ENCODE measurements around the gene AP1G1. TPM values are rescaled to one million over a fixed set of nuclear protein-coding genes. Genes with fewer than 3 reads are reported as not detected.

AP1G1 gene
- total and polyA plus RNA-seq, 2 donors = 24.1 to 26.7 TPM

DNA sequence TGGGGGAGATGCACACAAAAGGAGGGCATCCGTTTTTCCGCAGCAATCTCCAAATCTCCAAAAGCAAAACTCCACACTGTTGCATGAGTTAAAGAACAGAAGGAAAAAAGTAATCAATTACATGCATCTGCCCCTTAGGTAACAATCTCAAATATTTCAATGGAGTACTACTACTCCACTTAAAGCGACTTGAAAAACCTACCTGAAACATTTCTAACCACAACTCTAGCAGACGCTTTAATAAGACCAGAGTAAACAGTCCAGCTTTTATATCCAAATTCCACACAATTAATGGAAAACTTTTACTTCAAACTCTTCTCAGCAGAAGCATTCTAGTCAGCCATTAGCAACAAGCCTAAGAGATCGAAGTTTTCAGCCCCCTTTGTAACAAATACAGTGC, 29.9 kb downstream of the AP1G1 start:
- no peak for DNase-seq (ENCODE audit: low read depth in 6 of 9, low spot score in 9 of 9)
- H3K27ac ChIP-seq (ENCODE audit: low read depth in 1 of 2, low read length in 1 of 2) = no peak overlapping the region
- peaks cover 20 to 29% of the 10 kb centered on the region in 2 donors for H3K36me3 ChIP-seq (ENCODE audit: control insufficient read depth in 2 of 2, insufficient read depth in 2 of 2, low read length in 1 of 2)
- no peaks in the 10 kb centered on the region for H3K27me3 ChIP-seq (ENCODE audit: control insufficient read depth in 2 of 2, insufficient read depth in 1 of 2, low read length in 1 of 2)
- 97% methylated on average over 5 of the region's 5 CpGs for WGBS
- H3K9me3 ChIP-seq (ENCODE audit: control insufficient read depth in 2 of 2, insufficient read depth in 1 of 2, low read length in 1 of 2) = no peaks in the 10 kb centered on the region
- no peaks in the 10 kb centered on the region for H3K4me1 ChIP-seq (ENCODE audit: control insufficient read depth in 2 of 2, insufficient read depth in 2 of 2, low read length in 2 of 2)
- H3K4me3 ChIP-seq (ENCODE audit: low read length in 2 of 2) = no peak overlapping the region

DNA sequence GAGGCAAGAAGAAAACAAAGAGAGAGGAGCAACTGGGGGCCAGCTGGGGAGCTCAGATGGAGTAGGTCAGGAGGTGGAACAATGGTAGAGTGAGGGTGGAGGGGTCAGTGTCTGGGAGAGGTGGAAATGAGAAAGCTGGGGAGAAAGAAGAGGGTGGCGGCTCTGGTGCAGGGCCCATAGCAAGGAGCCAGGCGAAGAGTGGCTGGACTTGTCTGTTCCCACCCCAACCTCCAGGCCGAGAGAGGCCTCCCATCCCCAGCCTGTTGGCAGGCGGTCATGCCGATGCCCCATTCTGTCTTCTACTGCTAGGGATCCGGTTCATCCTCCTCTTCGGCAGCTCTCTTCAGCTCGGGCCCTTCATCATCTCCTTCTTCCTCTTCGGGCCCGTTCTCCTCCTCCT, 31.3 kb downstream of the AP1G1 start:
- Histone ChIP-seq H3K9me3 (ENCODE audit: control insufficient read depth in 2 of 2, insufficient read depth in 1 of 2, low read length in 1 of 2) (no peaks in the 10 kb centered on the region), H3K36me3 (ENCODE audit: control insufficient read depth in 2 of 2, insufficient read depth in 2 of 2, low read length in 1 of 2) (peaks cover 24 to 34% of the 10 kb centered on the region in 2 donors), H3K27ac (ENCODE audit: low read depth in 1 of 2, low read length in 1 of 2) (no peak overlapping the region), H3K27me3 (ENCODE audit: control insufficient read depth in 2 of 2, insufficient read depth in 1 of 2, low read length in 1 of 2) (no peaks in the 10 kb centered on the region), H3K4me3 (ENCODE audit: low read length in 2 of 2) (no peak overlapping the region), H3K4me1 (ENCODE audit: control insufficient read depth in 2 of 2, insufficient read depth in 2 of 2, low read length in 2 of 2) (no peaks in the 10 kb centered on the region)
- DNase-seq (ENCODE audit: low read depth in 6 of 9, low spot score in 9 of 9) = no peak
- 99% methylated on average over 10 of the region's 10 CpGs for WGBS

DNA sequence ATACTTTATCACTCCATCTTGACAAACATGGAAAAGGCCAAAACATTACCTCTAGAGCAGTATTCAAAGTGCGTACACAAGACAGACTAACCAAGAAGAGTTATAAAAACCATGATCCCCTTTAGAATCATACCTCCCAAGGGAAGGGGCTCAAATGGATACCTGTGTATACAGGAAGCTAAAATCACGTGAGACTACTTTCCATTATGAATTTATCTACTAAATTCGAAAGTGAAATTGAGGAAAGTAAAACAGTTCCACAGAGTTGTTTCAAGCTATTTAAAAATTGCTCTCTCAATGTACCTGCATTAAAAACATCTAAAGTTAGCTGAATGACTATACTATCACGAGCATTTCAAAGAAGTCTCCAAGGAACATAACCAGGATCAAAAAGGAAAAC, 32.7 kb downstream of the AP1G1 start:
- Histone ChIP-seq H3K4me1 (ENCODE audit: control insufficient read depth in 2 of 2, insufficient read depth in 2 of 2, low read length in 2 of 2) (no peaks in the 10 kb centered on the region), H3K27me3 (ENCODE audit: control insufficient read depth in 2 of 2, insufficient read depth in 1 of 2, low read length in 1 of 2) (no peaks in the 10 kb centered on the region), H3K27ac (ENCODE audit: low read depth in 1 of 2, low read length in 1 of 2) (no peak overlapping the region), H3K4me3 (ENCODE audit: low read length in 2 of 2) (no peak overlapping the region), H3K9me3 (ENCODE audit: control insufficient read depth in 2 of 2, insufficient read depth in 1 of 2, low read length in 1 of 2) (no peaks in the 10 kb centered on the region), H3K36me3 (ENCODE audit: control insufficient read depth in 2 of 2, insufficient read depth in 2 of 2, low read length in 1 of 2) (peaks cover 24 to 35% of the 10 kb centered on the region in 2 donors)
- 95% methylated on average over 4 of the region's 4 CpGs for WGBS
- DNase-seq (ENCODE audit: low read depth in 6 of 9, low spot score in 9 of 9) = no peak

DNA sequence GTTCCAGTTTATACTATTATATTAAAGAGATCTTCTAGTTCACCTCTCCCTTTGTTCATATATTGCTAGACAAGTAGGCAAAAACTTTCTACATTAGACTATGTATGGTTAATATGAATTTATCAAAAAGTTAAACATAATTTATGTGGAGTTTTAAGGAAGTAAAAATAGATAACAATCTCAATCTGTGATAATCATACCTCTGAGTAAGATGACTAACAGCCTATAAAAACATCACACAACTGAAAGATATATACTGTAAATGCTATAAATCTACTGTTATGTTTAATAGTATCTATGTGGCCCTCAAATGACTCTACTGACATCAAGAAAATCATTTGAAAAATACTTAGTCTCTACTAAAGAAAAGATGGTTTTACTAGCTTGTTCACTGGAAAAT, 37.1 kb downstream of the AP1G1 start:
- Histone ChIP-seq H3K4me1 (ENCODE audit: control insufficient read depth in 2 of 2, insufficient read depth in 2 of 2, low read length in 2 of 2) (no peaks in the 10 kb centered on the region), H3K27ac (ENCODE audit: low read depth in 1 of 2, low read length in 1 of 2) (no peak overlapping the region), H3K4me3 (ENCODE audit: low read length in 2 of 2) (no peak overlapping the region), H3K36me3 (ENCODE audit: control insufficient read depth in 2 of 2, insufficient read depth in 2 of 2, low read length in 1 of 2) (peaks cover 15 to 36% of the 10 kb centered on the region in 2 donors), H3K9me3 (ENCODE audit: control insufficient read depth in 2 of 2, insufficient read depth in 1 of 2, low read length in 1 of 2) (no peaks in the 10 kb centered on the region), H3K27me3 (ENCODE audit: control insufficient read depth in 2 of 2, insufficient read depth in 1 of 2, low read length in 1 of 2) (no peaks in the 10 kb centered on the region)
- no peak for DNase-seq (ENCODE audit: low read depth in 6 of 9, low spot score in 9 of 9)

DNA sequence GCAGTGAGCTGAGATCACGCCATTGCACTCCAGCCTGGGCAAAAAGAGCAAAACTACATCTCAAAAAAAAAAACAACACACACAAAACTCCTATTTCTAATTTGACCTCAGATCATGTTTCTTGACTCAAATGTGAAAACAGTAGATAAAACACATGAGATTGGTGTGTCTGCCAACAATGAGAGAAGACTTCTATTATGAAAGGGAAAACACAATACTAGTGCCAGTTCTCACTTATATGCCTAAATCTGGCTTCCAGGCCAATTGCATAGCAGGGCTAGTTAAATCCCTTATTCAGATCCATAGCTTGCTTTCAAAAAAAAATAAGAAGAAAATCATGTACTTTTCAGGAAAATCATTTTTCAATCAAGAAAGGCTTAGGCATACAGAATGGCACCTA, 39.4 kb downstream of the AP1G1 start:
- 94% methylated on average over 1 of the region's 1 CpG for WGBS
- Histone ChIP-seq H3K4me1 (ENCODE audit: control insufficient read depth in 2 of 2, insufficient read depth in 2 of 2, low read length in 2 of 2) (no peaks in the 10 kb centered on the region), H3K36me3 (ENCODE audit: control insufficient read depth in 2 of 2, insufficient read depth in 2 of 2, low read length in 1 of 2) (peaks cover 19 to 34% of the 10 kb centered on the region in 2 donors), H3K9me3 (ENCODE audit: control insufficient read depth in 2 of 2, insufficient read depth in 1 of 2, low read length in 1 of 2) (no peaks in the 10 kb centered on the region), H3K27ac (ENCODE audit: low read depth in 1 of 2, low read length in 1 of 2) (no peak overlapping the region), H3K27me3 (ENCODE audit: control insufficient read depth in 2 of 2, insufficient read depth in 1 of 2, low read length in 1 of 2) (no peaks in the 10 kb centered on the region), H3K4me3 (ENCODE audit: low read length in 2 of 2) (no peak overlapping the region)
- no peak for DNase-seq (ENCODE audit: low read depth in 6 of 9, low spot score in 9 of 9)

DNA sequence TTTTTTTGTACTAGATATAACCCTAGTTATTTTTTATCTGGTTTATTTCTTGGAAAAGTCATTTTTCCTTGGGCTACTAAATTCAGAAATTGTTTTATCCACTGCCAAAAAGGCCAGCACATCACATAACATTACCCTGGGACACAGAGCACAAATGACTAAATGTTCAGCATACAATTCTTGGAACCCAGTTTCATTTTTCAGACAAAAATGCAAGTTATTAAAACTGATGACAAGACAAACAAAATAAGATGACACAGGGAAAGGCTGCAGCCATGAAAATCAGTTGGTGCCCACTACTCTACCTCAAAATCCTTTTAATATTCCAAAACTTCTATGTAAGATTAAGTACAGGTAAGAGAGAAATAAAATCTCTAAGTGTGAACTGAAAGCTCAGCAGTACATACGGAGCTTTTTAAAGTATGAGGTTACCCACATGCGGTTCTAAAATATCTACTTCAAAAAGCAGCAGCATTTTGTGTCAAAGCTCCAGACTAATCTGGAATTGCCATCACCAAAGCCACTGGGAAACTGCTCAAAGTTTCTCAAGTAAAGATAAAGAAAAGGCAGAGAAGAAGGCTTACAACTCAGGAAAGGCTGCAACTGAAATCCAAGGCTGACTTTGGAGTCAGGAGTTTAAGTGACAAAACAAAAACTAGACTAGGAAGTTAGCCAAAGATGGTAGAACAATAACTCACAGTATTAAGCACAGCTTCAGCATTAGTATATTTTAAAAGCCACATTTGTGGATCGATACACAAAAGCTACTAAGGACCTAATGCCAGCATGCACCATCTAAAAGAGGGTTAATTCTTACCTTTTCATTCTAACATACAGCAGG, 41.4 kb downstream of the AP1G1 start:
- WGBS = 92% methylated on average over 3 of the region's 3 CpGs
- H3K4me1 ChIP-seq (ENCODE audit: control insufficient read depth in 2 of 2, insufficient read depth in 2 of 2, low read length in 2 of 2) = no peaks in the 10 kb centered on the region
- peak in 1 of 9 donors; percentile 18 for DNase-seq (ENCODE audit: low read depth in 6 of 9, low spot score in 9 of 9)
- no peak overlapping the region for H3K27ac ChIP-seq (ENCODE audit: low read depth in 1 of 2, low read length in 1 of 2)
- no peaks in the 10 kb centered on the region for H3K9me3 ChIP-seq (ENCODE audit: control insufficient read depth in 2 of 2, insufficient read depth in 1 of 2, low read length in 1 of 2)
- H3K36me3 ChIP-seq (ENCODE audit: control insufficient read depth in 2 of 2, insufficient read depth in 2 of 2, low read length in 1 of 2) = peaks cover 18 to 37% of the 10 kb centered on the region in 2 donors
- H3K27me3 ChIP-seq (ENCODE audit: control insufficient read depth in 2 of 2, insufficient read depth in 1 of 2, low read length in 1 of 2) = no peaks in the 10 kb centered on the region
- H3K4me3 ChIP-seq (ENCODE audit: low read length in 2 of 2) = no peak overlapping the region

DNA sequence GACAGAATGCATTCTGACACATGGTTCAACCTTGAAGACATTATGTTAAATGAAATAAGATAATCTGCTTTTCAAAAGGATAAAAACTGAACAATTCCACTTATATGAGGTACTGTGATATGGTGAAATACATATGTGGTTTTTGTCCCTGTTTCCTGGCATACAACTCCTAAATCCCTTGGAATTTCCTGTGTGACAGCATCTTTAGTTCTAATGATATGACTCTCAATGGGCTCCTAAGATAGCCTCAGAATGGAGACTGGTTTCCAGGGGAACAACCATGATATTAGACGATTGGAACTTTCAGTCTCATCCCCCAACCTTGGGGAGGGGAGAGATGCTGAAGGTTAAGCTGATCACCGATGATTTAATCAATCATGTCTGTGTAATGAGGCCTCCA, 46.4 kb downstream of the AP1G1 start:
- Histone ChIP-seq H3K36me3 (ENCODE audit: control insufficient read depth in 2 of 2, insufficient read depth in 2 of 2, low read length in 1 of 2) (peaks cover 26 to 50% of the 10 kb centered on the region in 2 donors), H3K9me3 (ENCODE audit: control insufficient read depth in 2 of 2, insufficient read depth in 1 of 2, low read length in 1 of 2) (no peaks in the 10 kb centered on the region), H3K4me3 (ENCODE audit: low read length in 2 of 2) (no peak overlapping the region), H3K27ac (ENCODE audit: low read depth in 1 of 2, low read length in 1 of 2) (no peak overlapping the region), H3K27me3 (ENCODE audit: control insufficient read depth in 2 of 2, insufficient read depth in 1 of 2, low read length in 1 of 2) (no peaks in the 10 kb centered on the region), H3K4me1 (ENCODE audit: control insufficient read depth in 2 of 2, insufficient read depth in 2 of 2, low read length in 2 of 2) (no peaks in the 10 kb centered on the region)
- DNase-seq (ENCODE audit: low read depth in 6 of 9, low spot score in 9 of 9) = no peak
- WGBS = 97% methylated on average over 2 of the region's 2 CpGs

DNA sequence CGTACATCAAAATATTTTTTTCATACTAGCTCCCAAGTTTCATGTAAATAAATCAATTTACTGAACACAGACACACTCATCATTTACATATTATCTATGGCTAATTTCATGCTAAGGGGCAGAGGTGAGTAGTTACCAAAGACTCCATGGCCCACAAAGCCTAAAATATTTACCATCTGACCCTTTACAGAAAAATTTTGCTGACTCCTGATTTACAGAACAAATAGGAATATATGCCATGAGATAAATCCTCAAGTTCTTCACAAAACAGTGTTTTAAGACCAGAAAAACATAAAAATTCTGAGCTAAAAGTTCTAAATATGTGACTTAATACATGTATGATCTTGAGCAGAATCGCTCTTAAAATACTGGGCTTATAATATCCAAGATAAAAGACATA, 47.5 kb downstream of the AP1G1 start:
- Histone ChIP-seq H3K27me3 (ENCODE audit: control insufficient read depth in 2 of 2, insufficient read depth in 1 of 2, low read length in 1 of 2) (no peaks in the 10 kb centered on the region), H3K36me3 (ENCODE audit: control insufficient read depth in 2 of 2, insufficient read depth in 2 of 2, low read length in 1 of 2) (peaks cover 35 to 52% of the 10 kb centered on the region in 2 donors), H3K4me3 (ENCODE audit: low read length in 2 of 2) (no peak overlapping the region), H3K27ac (ENCODE audit: low read depth in 1 of 2, low read length in 1 of 2) (no peak overlapping the region), H3K9me3 (ENCODE audit: control insufficient read depth in 2 of 2, insufficient read depth in 1 of 2, low read length in 1 of 2) (no peaks in the 10 kb centered on the region), H3K4me1 (ENCODE audit: control insufficient read depth in 2 of 2, insufficient read depth in 2 of 2, low read length in 2 of 2) (no peaks in the 10 kb centered on the region)
- 97% methylated on average over 2 of the region's 2 CpGs for WGBS
- no peak for DNase-seq (ENCODE audit: low read depth in 6 of 9, low spot score in 9 of 9)

DNA sequence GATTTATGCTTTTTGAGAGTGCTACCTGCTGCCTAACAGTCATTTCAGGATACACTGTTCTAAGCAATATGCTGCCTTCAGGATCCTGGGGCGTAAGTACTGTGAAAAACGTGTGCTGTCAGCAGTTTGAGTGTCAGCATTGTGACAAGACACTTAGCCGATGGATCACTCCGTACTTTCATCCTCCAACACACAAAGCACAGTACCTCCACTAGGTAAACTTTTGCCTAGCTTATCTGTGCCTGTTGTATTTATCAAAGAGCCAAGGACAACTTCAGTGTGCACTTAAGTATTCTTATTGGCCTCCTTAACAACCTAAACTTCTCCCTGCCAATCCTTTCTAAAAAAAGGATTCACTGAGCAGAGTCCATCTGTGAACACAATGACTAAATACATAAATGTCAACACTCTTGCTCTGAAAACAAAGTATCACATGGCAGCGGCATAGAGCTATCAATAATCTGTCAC, 50.3 kb downstream of the AP1G1 start:
- no peak overlapping the region for H3K27ac ChIP-seq (ENCODE audit: low read depth in 1 of 2, low read length in 1 of 2)
- H3K27me3 ChIP-seq (ENCODE audit: control insufficient read depth in 2 of 2, insufficient read depth in 1 of 2, low read length in 1 of 2) = no peaks in the 10 kb centered on the region
- H3K36me3 ChIP-seq (ENCODE audit: control insufficient read depth in 2 of 2, insufficient read depth in 2 of 2, low read length in 1 of 2) = peaks cover 51 to 72% of the 10 kb centered on the region in 2 donors
- no peaks in the 10 kb centered on the region for H3K9me3 ChIP-seq (ENCODE audit: control insufficient read depth in 2 of 2, insufficient read depth in 1 of 2, low read length in 1 of 2)
- no peak overlapping the region for H3K4me3 ChIP-seq (ENCODE audit: low read length in 2 of 2)
- no peaks in the 10 kb centered on the region for H3K4me1 ChIP-seq (ENCODE audit: control insufficient read depth in 2 of 2, insufficient read depth in 2 of 2, low read length in 2 of 2)
- 96% methylated on average over 5 of the region's 5 CpGs for WGBS
- DNase-seq (ENCODE audit: low read depth in 6 of 9, low spot score in 9 of 9) = no peak

All from thymus (tissue), 11 donors.